ENCODE measurements around the gene CTNNA2. TPM values are rescaled to one million over a fixed set of nuclear protein-coding genes. Genes with fewer than 3 reads are reported as not detected.

Gene CTNNA2
- total RNA-seq, 1 experiment from 2014 or later, result 5.5 TPM

DNA sequence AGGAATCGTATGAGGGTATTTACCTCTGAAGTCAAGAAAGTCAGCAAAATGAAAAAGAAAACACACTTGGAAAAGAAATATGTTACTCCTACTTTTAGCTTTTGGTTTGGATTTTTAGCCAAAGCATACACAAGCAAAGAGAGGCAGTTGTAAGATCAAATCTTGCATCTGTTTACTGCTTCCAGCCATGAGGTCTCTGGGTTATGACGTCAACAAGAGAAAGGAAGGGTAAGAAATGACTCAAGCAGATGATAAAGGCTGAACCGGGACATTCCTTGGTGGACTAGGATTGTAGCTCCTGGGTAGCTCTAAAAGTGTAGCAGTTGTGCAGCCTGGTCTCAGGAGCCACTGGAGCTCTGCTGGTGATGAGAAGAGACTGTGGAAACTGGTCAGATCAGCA lies 16.8 kb downstream of the CTNNA2 start:
- no peak overlapping the region for H4K5ac ChIP-seq (ENCODE audit: insufficient read length, low read depth, low read length)
- H3K4me1 ChIP-seq (ENCODE audit: insufficient read depth, low read length), result no peaks in the 10 kb centered on the region
- no peak overlapping the region for H2AFZ ChIP-seq (ENCODE audit: low read length)
- Mint-ChIP-seq H3K4me1 (peaks cover 2 to 5% of the 10 kb centered on the region in 2 experiments), H3K4me3 (no peak overlapping the region), H3K9me3 (no peaks in the 10 kb centered on the region), H3K36me3 (ENCODE audit: insufficient read depth in 1 of 3, low read depth in 3 of 3) (no peaks in the 10 kb centered on the region), H3K27me3 (ENCODE audit: low read depth) (no peaks in the 10 kb centered on the region), H3K27ac (peak overlapping the region in 2 of 3 experiments; percentile 15 to 32; a peak in 1 of 7 replicates)
- no peak overlapping the region for H3K4ac ChIP-seq (ENCODE audit: low read depth, low read length)
- no peaks in the 10 kb centered on the region for H3K79me2 ChIP-seq (ENCODE audit: insufficient read depth, low read length)
- H3K23me2 ChIP-seq (ENCODE audit: insufficient read length, low read depth, low read length, poor library complexity, severe bottlenecking), result no peaks in the 10 kb centered on the region
- no peak overlapping the region for H2BK20ac ChIP-seq (ENCODE audit: low read depth, low read length, poor library complexity, severe bottlenecking)
- H3K9me3 ChIP-seq (ENCODE audit: control insufficient read depth, low read depth, low read length), result no peaks in the 10 kb centered on the region
- H2BK15ac ChIP-seq (ENCODE audit: low read depth, low read length), result no peak overlapping the region
- H2AK5ac ChIP-seq (ENCODE audit: insufficient read length, low read length), result no peak overlapping the region
- DNase-seq, result no peak
- no peak overlapping the region for H4K91ac ChIP-seq (ENCODE audit: insufficient read length, low read depth, low read length)
- WGBS (ENCODE audit: extremely low coverage, insufficient read length, low lambda C conversion rate), result no CpG with 5 or more reads among the region's 3 CpGs
- no peaks in the 10 kb centered on the region for H4K20me1 ChIP-seq (ENCODE audit: control insufficient read depth, insufficient read depth, insufficient read length)
- no peak overlapping the region for H4K8ac ChIP-seq (replicated peaks; ENCODE audit: insufficient read length, low read depth, low read length)
- H2BK12ac ChIP-seq (ENCODE audit: insufficient read length, low read depth, low read length), result no peak overlapping the region
- H3K9ac ChIP-seq (ENCODE audit: extremely low read depth, insufficient read length, low read length), result no peak overlapping the region
- no peak overlapping the region for H3K27ac ChIP-seq (ENCODE audit: insufficient read length, low read depth, low read length)
- no peaks in the 10 kb centered on the region for H3K27me3 ChIP-seq (ENCODE audit: insufficient read depth, low read length)
- no peak overlapping the region for H3K23ac ChIP-seq (ENCODE audit: insufficient read length, low read depth, low read length)
- TF ChIP-seq, protein P1, sequence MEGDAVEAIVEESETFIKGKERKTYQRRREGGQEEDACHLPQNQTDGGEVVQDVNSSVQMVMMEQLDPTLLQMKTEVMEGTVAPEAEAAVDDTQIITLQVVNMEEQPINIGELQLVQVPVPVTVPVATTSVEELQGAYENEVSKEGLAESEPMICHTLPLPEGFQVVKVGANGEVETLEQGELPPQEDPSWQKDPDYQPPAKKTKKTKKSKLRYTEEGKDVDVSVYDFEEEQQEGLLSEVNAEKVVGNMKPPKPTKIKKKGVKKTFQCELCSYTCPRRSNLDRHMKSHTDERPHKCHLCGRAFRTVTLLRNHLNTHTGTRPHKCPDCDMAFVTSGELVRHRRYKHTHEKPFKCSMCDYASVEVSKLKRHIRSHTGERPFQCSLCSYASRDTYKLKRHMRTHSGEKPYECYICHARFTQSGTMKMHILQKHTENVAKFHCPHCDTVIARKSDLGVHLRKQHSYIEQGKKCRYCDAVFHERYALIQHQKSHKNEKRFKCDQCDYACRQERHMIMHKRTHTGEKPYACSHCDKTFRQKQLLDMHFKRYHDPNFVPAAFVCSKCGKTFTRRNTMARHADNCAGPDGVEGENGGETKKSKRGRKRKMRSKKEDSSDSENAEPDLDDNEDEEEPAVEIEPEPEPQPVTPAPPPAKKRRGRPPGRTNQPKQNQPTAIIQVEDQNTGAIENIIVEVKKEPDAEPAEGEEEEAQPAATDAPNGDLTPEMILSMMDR (conservative IDR thresholded peaks at IDR 0.05), result no peak
- no peak overlapping the region for H3K56ac ChIP-seq (ENCODE audit: insufficient read length, low read depth, low read length)
- H3K4me2 ChIP-seq (ENCODE audit: insufficient read depth, insufficient read length, low read length), result no peak overlapping the region
- H3K14ac ChIP-seq (ENCODE audit: insufficient read depth, low read length), result no peak overlapping the region
- H3K79me1 ChIP-seq (ENCODE audit: insufficient read depth, low read depth, low read length, poor library complexity, severe bottlenecking), result no peaks in the 10 kb centered on the region
- H3K18ac ChIP-seq (ENCODE audit: insufficient read length, low read depth, low read length), result no peak overlapping the region
- no peak overlapping the region for H2BK5ac ChIP-seq (ENCODE audit: insufficient read length, low read length)
- no peak overlapping the region for H3T11ph ChIP-seq (ENCODE audit: low read length)
- no peak overlapping the region for H2BK120ac ChIP-seq (ENCODE audit: low read depth, low read length, poor library complexity, severe bottlenecking)

All from H9 (cell line).